ENCODE results near the gene STK32B.
"Not testable (repeated sequence)": the region's sequence is repeated elsewhere in the genome, so short reads cannot be mapped to it uniquely, and the experiment has no call there.

STK32B gene

GRCh38 chr4:5409972-5410618 lies 358.8 kb downstream of the STK32B start:
- DNase-seq = no peak

GRCh38 chr4:5412296-5412695 lies 361.0 kb downstream of the STK32B start:
- no peak for DNase-seq

DNA sequence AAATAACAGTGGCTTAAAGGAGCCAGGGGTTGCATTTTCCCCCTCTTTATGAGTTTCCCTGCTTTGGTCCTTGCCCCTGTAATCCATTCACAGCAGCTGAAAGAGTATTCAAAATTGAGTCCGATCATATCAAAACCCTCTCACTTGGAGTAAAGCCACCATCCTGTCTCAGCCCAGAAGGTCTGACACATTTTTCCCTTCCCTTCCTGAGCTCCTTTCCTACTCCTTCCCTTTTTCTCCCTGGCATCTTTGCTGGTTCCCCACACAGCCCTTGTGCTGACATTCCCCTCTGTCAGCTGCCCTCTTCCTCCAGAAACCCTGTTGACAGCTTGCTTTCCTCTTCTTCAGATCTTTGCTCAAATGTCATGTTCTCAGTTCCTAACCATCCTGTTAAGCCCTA lies 361.5 kb downstream of the STK32B start:
- no peak for DNase-seq

DNA sequence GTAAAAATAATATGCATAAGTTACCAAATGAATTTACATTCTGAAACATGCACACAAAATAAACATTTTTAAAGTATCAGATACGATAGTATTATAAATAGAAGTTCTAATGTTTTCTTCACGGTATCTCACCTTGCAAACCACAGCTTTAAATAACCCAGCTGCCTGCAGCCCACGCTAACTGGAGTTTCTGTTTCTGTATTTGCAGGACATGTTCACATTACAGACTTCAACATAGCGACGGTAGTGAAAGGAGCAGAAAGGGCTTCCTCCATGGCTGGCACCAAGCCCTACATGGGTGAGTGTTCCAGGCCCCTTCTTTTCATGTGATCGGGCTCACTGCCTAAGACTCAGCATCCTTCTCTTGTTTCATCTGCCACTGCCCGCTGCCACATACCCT lies 365.4 kb downstream of the STK32B start:
- no peak for DNase-seq

- no peak for DNase-seq
These were observed 369.0 kb downstream of the STK32B start for GRCh38 chr4:5420266-5420665.

GRCh38 chr4:5421416-5421815 lies 370.1 kb downstream of the STK32B start:
- DNase-seq = no peak

DNA sequence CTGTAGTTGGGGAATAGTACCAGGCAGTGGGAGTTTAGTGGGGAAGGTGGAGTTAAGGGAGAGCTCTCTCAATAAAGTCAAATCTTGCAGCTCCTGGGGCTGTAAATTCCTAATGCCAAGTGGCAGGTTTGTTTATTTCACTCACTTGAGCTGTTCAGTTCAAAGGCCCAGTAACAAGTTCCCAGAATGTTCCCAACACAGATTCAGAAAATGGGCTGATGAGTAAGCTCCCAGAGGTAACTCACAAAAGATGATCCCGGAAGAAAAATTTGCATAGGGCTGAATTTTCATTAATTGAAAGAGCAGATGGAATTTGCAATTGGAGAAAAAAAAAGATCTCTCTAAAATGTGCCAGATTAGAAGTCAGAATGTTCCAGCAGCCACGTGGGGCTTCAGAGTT lies 370.9 kb downstream of the STK32B start:
- DNase-seq = no peak

DNA sequence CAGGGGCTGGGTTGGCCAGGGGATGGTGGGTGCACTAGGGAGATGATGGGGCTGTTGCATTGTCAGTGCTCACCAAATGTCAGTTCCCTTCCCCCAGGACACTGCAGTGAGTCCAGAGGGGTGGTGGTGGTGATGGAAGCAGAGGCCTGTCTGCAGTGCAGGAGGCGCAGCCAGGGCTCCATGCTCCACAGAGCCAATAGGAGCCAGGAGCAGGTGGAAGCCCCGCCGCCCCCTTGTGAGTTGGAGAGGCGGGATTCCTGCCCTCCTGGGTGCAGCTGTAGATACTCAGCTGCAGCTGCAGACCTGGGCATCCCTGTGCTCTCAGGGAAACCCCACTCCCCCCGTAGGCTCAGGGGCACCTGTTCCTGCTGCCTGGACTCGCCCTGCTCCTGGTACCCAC lies 372.4 kb downstream of the STK32B start:
- no peak for DNase-seq

- DNase-seq = no peak
These were observed 372.9 kb downstream of the STK32B start for GRCh38 chr4:5424211-5424610.

- no peak for DNase-seq
These were observed 373.6 kb downstream of the STK32B start for GRCh38 chr4:5424901-5425300.

GRCh38 chr4:5429747-5430146 lies 378.5 kb downstream of the STK32B start:
- DNase-seq = no peak

- DNase-seq = no peak
These were observed 381.9 kb downstream of the STK32B start for GRCh38 chr4:5433196-5433595.

DNA sequence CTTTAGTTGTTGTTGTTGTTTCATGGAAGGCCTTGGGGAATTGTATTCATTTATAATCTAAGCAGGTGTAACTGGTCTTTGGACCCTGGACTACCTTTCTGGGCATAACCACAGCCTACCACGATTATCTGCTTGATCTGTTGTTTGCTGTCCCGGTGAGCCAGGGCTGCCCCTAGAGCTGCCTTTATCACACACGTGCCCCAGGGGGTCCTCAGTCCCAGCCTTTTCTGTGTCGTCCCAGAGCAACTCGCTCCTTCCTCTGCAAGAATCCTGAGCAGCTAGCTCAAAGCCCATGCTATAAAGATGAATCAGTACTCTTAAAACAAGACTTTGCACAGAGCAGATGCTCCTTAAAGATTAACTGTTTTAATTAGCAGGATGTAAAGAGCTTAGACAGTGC lies 383.9 kb downstream of the STK32B start:
- DNase-seq = no peak

GRCh38 chr4:5435823-5436222 lies 384.5 kb downstream of the STK32B start:
- DNase-seq = no peak

DNA sequence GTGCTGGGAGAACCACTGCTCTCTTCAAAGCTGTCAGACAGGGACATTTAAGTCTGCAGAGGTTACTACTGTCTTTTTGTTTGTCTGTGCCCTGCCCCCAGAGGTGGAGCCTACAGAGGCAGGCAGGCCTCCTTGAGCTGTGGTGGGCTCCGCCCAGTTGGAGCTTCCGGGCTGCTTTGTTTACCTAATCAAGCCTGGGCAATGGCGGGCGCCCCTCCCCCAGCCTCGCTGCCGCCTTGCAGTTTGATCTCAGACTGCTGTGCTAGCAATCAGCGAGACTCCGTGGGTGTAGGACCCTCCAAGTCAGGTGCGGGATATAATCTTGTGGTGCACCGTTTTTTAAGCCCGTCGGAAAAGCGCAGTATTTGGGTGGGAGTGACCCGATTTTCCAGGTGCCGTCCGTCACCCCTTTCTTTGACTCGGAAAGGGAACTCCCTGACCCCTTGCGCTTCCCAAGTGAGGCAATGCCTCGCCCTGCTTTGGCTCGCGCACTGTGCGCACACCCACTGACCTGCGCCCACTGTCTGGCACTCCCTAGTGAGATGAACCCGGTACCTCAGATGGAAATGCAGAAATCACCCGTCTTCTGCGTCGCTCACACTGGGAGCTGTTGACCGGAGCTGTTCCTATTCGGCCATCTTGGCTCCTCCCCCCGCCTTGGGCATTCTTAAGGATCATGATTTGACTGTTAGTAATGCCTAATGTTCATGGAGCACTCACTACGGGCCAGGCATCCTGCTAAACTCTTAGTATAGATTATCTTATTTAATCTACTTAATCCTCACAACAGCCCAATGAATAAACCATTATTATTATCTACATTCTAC lies 392.9 kb downstream of the STK32B start:
- not testable (repeated sequence) for DNase-seq

DNA sequence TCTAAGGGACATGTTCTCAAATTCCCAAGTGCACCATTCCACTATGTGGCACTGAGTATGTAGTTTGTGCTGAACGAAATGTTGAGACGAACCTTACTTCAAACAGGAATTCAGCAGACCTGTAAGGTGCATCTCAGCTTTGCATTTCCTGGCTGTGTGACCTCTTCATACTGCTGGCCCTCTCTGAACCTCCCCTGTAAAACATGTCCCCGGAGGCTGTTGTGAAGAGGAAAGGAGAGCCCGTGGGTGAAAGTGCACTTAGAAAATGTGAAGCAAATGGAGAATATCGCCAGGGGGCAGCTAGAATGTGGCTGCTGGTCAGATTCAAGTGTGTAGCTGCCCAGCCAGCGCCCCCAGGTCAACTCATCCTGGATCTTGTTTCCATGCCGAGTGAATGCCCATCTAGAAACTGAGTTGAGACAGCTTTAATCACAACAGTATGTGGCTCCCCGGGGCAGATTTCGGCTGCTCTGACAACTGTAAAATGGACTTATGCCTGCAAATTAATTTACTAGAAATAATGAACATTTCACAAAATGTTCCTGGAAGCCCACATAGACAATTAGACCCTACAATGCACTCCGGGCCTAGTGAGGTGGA lies 393.7 kb downstream of the STK32B start:
- no peak for DNase-seq

- DNase-seq = no peak
These were observed 395.4 kb downstream of the STK32B start for GRCh38 chr4:5446595-5447226.

DNA sequence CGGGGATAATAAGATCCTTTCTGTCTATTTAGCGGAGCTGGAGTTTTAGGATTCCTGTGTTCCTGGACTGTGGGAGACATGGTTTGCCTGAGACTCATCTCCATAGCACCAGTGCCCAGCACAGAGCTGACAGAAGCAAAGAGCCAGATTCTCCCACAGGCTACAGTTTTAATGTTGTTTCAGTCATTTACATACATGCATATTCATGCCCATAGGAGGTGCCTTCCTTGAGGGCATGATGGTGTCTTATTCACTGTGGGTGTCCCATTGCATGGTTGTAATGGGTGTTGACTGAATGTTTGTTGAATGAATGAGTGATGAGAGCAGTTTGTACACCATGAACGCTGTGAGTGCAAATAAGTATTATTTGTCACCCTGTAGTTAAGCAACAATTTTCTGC lies 396.5 kb downstream of the STK32B start:
- DNase-seq = no peak

DNA sequence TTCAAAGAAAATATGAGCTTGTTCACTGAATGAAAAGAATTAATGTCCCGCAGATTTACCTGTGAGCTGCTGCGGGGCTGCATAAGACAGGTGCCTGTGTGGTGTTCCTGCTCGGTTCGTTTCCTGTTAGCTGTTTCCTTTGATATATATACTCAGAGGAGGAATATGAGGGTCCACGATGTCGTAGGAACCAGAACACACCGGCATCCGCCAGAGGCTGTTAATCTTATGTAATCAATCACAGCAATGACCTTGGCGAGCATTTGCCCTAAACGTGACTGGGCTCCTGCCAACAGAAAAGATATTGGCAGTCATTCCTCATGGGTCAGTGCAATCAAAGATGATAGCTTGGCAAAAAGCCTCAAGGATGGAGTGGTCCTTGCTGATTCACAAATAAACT lies 396.9 kb downstream of the STK32B start:
- DNase-seq = no peak

GRCh38 chr4:5451243-5451642 lies 400.0 kb downstream of the STK32B start:
- no peak for DNase-seq

DNA sequence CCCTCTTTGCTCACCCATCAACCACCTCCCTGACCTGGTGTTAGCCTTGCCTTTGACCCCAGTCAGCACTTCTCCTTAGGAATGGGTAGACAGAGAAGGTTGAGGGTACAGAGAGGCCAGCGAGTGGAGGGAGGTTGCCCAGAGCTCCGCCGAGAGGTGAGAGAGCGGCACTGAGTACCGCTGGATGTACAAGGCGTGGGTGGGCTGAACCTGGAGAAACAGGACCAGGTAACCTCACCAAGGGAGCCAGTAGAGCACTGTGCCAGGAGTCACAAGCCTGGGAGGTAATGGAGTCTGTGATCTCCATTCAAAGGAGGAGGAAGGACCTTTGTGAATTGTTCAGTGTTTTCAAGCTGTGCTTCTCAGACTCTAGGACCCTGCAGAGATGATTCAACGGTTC lies 400.9 kb downstream of the STK32B start:
- no peak for DNase-seq

- DNase-seq = no peak
These were observed 403.8 kb downstream of the STK32B start for GRCh38 chr4:5455003-5455585.

GRCh38 chr4:5456296-5456845 lies 405.1 kb downstream of the STK32B start:
- no peak for DNase-seq
